HEK293 (cell line): ENCODE results near the gene KIAA0586.

ENCODE experiments used
- TRIM28 ChIP-seq: IDR thresholded peaks from 2 replicates; pipeline ENCODE4 v1.6.1; 2011; ENCODE audit warnings: low read length, control low read depth, borderline replicate concordance
- ZFP3 ChIP-seq: fragments of 450-650 bp; formaldehyde crosslinking; IDR thresholded peaks from 2 replicates; pipeline ENCODE4 v1.5.1; 2016; ENCODE audit warnings: low read depth, missing biosample characterization, missing genetic modification characterization
- ZNF311 ChIP-seq: fragments of 450-650 bp; formaldehyde crosslinking; IDR thresholded peaks from 2 replicates; pipeline ENCODE4 v1.5.1; 2017; ENCODE audit warnings: missing biosample characterization, missing genetic modification characterization, borderline replicate concordance
- ZNF501 ChIP-seq: fragments of 450-650 bp; formaldehyde crosslinking; IDR thresholded peaks from 2 replicates; pipeline ENCODE4 v1.5.1; 2016; ENCODE audit warnings: missing biosample characterization, missing genetic modification characterization
- ZNF549 ChIP-seq: fragments of 450-650 bp; IDR thresholded peaks from 2 replicates; pipeline ENCODE4 v1.5.1; 2018; ENCODE audit warnings: missing biosample characterization, missing genetic modification characterization, mild to moderate bottlenecking, inconsistent platforms, moderate library complexity
- TF ChIP-seq, protein P1 (sequence below): fragments of 450-650 bp; formaldehyde crosslinking; IDR thresholded peaks from 2 replicates; pipeline ENCODE4 v1.5.1; 2016; ENCODE audit warnings: missing biosample characterization, missing genetic modification characterization

DNA sequence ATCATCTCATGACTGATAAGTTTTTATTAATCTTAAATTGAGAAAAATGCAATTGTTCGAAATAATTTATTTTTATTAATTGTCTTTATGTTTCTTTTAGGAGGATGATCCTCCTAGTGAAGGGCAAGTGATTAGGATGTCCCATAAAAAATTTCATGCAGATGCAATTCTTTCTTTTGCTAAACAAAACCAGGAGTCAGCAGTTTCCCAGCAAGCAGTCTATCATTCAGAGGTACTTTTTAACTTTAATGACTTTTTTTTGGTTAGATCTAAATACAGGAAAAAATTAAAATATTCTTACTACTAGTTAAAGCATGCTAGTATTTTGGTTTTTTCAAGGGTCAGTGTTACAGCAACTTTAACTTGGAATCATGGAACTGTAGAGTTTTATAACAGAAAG lies 64.5 kb downstream of the KIAA0586 start:
- TF ChIP-seq ZNF501 (tag by site-specific recombination) (no peak), ZFP3 (tag by site-specific recombination) (no peak), ZNF311 (tag by site-specific recombination) (no peak), ZNF549 (tag by site-specific recombination) (no peak), TRIM28 (no peak)
- TF ChIP-seq, protein P1, sequence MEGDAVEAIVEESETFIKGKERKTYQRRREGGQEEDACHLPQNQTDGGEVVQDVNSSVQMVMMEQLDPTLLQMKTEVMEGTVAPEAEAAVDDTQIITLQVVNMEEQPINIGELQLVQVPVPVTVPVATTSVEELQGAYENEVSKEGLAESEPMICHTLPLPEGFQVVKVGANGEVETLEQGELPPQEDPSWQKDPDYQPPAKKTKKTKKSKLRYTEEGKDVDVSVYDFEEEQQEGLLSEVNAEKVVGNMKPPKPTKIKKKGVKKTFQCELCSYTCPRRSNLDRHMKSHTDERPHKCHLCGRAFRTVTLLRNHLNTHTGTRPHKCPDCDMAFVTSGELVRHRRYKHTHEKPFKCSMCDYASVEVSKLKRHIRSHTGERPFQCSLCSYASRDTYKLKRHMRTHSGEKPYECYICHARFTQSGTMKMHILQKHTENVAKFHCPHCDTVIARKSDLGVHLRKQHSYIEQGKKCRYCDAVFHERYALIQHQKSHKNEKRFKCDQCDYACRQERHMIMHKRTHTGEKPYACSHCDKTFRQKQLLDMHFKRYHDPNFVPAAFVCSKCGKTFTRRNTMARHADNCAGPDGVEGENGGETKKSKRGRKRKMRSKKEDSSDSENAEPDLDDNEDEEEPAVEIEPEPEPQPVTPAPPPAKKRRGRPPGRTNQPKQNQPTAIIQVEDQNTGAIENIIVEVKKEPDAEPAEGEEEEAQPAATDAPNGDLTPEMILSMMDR (tag by site-specific recombination), result no peak
